H1 (cell line): ENCODE results near the gene ZC3H8. TPM values are rescaled to one million over a fixed set of nuclear protein-coding genes. Genes with fewer than 3 reads are reported as not detected.

Experiments used
- CTCF ChIA-PET: fragments of 300-600 bp; sonication (Branson Sonifier 250); formaldehyde crosslinking; loops from one replicate; lab custom pipeline; 2021; ENCODE audit not compliant: partially characterized antibody; lab: Charles Lee
- POLR2A ChIA-PET: fragments of 300-600 bp; sonication (Branson Sonifier 250); formaldehyde crosslinking; loops from one replicate; lab custom pipeline; 2021; ENCODE audit warnings: inconsistent platforms; ENCODE audit not compliant: partially characterized antibody; lab: Charles Lee
- DNase-seq, 2 experiments: peaks; one replicate each; pipeline versions ENCODE4 v3.0.0 to v3.0.0-alpha.2; 2010 to 2022; ENCODE audit warnings: low spot score in 2 of 2, low read depth in 1 of 2, mixed read lengths in 1 of 2
- FAIRE-seq: peaks from 2 replicates; lab custom pipeline; 2011; peaks lifted over from hg19 to GRCh38; lab: Jason Lieb, UNC
- H2AFZ ChIP-seq: 2 replicates; pipeline ENCODE4 v1.8.1; 2012; ENCODE audit warnings: low read length, inconsistent platforms
- H2AK5ac ChIP-seq: 2 replicates; pipeline ENCODE4 v1.6.1; 2013; ENCODE audit warnings: low read depth, low read length
- H2BK120ac ChIP-seq: replicated peaks from 2 replicates; pipeline ENCODE3; 2013; ENCODE audit warnings: low read depth, low read length, inconsistent platforms
- H2BK12ac ChIP-seq: 2 replicates; pipeline ENCODE4 v1.6.1; 2013; ENCODE audit warnings: low read depth, low read length
- H2BK15ac ChIP-seq: 2 replicates; pipeline ENCODE4 v1.6.1; 2013; ENCODE audit warnings: low read length
- H2BK20ac ChIP-seq: 2 replicates; pipeline ENCODE4 v1.6.1; 2013; ENCODE audit warnings: low read length
- H2BK5ac ChIP-seq: 2 replicates; pipeline ENCODE4 v1.6.1; 2013; ENCODE audit warnings: low read depth, low read length
- H3K14ac ChIP-seq: 2 replicates; pipeline ENCODE4 v1.6.1; 2013; ENCODE audit warnings: inconsistent platforms; ENCODE audit not compliant: insufficient read length
- H3K18ac ChIP-seq: 2 replicates; pipeline ENCODE4 v1.6.1; 2013; ENCODE audit warnings: low read length; ENCODE audit errors: extremely low read depth
- H3K23ac ChIP-seq: 2 replicates; pipeline ENCODE4 v1.6.1; 2013; ENCODE audit warnings: inconsistent platforms; ENCODE audit not compliant: insufficient read length
- H3K23me2 ChIP-seq: 2 replicates; pipeline ENCODE4 v1.6.1; 2013; ENCODE audit warnings: low read depth, low read length
- H3K27ac ChIP-seq: 2 replicates; pipeline ENCODE4 v1.6.1; 2011; ENCODE audit warnings: low read depth, low read length, inconsistent platforms
- H3K27me3 ChIP-seq, 4 experiments: replicated peaks in 1 of 4; 1 replicate in 1 of 4; 2 replicates in 3 of 4; pipeline versions ENCODE4 v1.6.1 to v1.8.1; 2011 to 2013; ENCODE audit warnings: low read length in 3 of 4, mild to moderate bottlenecking in 3 of 4, inconsistent platforms in 2 of 4, mixed read lengths in 2 of 4, moderate library complexity in 1 of 4; ENCODE audit not compliant: control insufficient read depth in 3 of 4, insufficient read depth in 3 of 4; ENCODE audit errors: extremely low read depth in 1 of 4
- H3K36me3 ChIP-seq, 4 experiments: 2 replicates each; pipeline versions ENCODE4 v1.6.1 to v1.8.1; 2011 to 2013; ENCODE audit warnings: mild to moderate bottlenecking in 4 of 4, low read length in 3 of 4, moderate library complexity in 2 of 4, control low read depth in 1 of 4, inconsistent platforms in 1 of 4; ENCODE audit not compliant: insufficient read depth in 4 of 4, control insufficient read depth in 2 of 4
- H3K4ac ChIP-seq: replicated peaks from 2 replicates; pipeline ENCODE3; 2013; ENCODE audit warnings: low read length, low read depth, mixed read lengths, inconsistent platforms; ENCODE audit not compliant: insufficient read length
- H3K4me1 ChIP-seq, 4 experiments: replicated peaks in 1 of 4; 1 replicate in 1 of 4; 2 replicates in 3 of 4; pipeline versions ENCODE4 v1.6.1 to v1.8.1; 2011 to 2013; ENCODE audit warnings: low read length in 3 of 4, inconsistent platforms in 2 of 4, mixed read lengths in 1 of 4; ENCODE audit not compliant: insufficient read depth in 4 of 4, control insufficient read depth in 3 of 4
- H3K4me2 ChIP-seq, 2 experiments: 2 replicates each; pipeline versions ENCODE4 v1.6.1 to v1.8.1; 2011 to 2013; ENCODE audit warnings: low read depth in 2 of 2, low read length in 2 of 2, control low read depth in 1 of 2, inconsistent platforms in 1 of 2, mild to moderate bottlenecking in 1 of 2; ENCODE audit not compliant: insufficient read depth in 1 of 2
- H3K4me3 ChIP-seq, 4 experiments: fragments of 200-600, 300-600 bp in 1 of 4; sonication (generic), shearing (Covaris generic), sonication (Bioruptor Twin) in 1 of 4; 2 replicates each; pipeline versions ENCODE4 v1.5.1 to v1.8.1; 2011 to 2016; ENCODE audit warnings: low read length in 4 of 4, low read depth in 3 of 4, control low read depth in 2 of 4, inconsistent platforms in 2 of 4, mild to moderate bottlenecking in 2 of 4, mixed read lengths in 1 of 4, moderate library complexity in 1 of 4; ENCODE audit not compliant: insufficient read depth in 2 of 4; ENCODE audit errors: extremely low read depth in 1 of 4
- H3K56ac ChIP-seq: replicated peaks from 2 replicates; pipeline ENCODE3; 2013; ENCODE audit warnings: low read depth, mild to moderate bottlenecking, mixed read lengths, low read length, inconsistent platforms; ENCODE audit not compliant: insufficient read length
- H3K79me1 ChIP-seq: 2 replicates; pipeline ENCODE4 v1.6.1; 2013; ENCODE audit warnings: low read depth, low read length, control low read depth
- H3K79me2 ChIP-seq, 2 experiments: 2 replicates each; pipeline versions ENCODE4 v1.6.1 to v1.8.1; 2012 to 2013; ENCODE audit warnings: low read length in 2 of 2, mild to moderate bottlenecking in 2 of 2, inconsistent platforms in 1 of 2; ENCODE audit not compliant: insufficient read depth in 2 of 2, control insufficient read depth in 1 of 2
- H3K9ac ChIP-seq, 4 experiments: replicated peaks in 1 of 4; 1 replicate in 1 of 4; 2 replicates in 3 of 4; pipeline versions ENCODE4 v1.6.1 to v1.8.1; 2011 to 2013; ENCODE audit warnings: low read depth in 3 of 4, low read length in 3 of 4, control low read depth in 2 of 4, mild to moderate bottlenecking in 2 of 4, moderate library complexity in 2 of 4, inconsistent platforms in 1 of 4; ENCODE audit errors: extremely low read depth in 1 of 4
- H3K9me3 ChIP-seq, 2 experiments: 2 replicates each; pipeline versions ENCODE4 v1.6.1 to v1.8.1; 2012 to 2013; ENCODE audit warnings: mild to moderate bottlenecking in 2 of 2, moderate library complexity in 2 of 2, control low read depth in 1 of 2, inconsistent platforms in 1 of 2, low read depth in 1 of 2, low read length in 1 of 2, mixed read lengths in 1 of 2; ENCODE audit not compliant: insufficient read depth in 2 of 2
- H4K20me1 ChIP-seq, 2 experiments: replicated peaks in 1 of 2; 2 replicates each; pipeline versions ENCODE3 to v1.8.1; 2011 to 2013; ENCODE audit warnings: inconsistent platforms in 2 of 2, low read length in 2 of 2, mild to moderate bottlenecking in 1 of 2; ENCODE audit not compliant: insufficient read depth in 2 of 2, control insufficient read depth in 1 of 2
- H4K5ac ChIP-seq: 2 replicates; pipeline ENCODE4 v1.6.1; 2013; ENCODE audit warnings: low read length, low read depth, mixed read lengths, inconsistent platforms; ENCODE audit not compliant: insufficient read length
- H4K8ac ChIP-seq: 2 replicates; pipeline ENCODE4 v1.8.0; 2013; ENCODE audit warnings: mild to moderate bottlenecking, moderate library complexity, low read length, inconsistent platforms; ENCODE audit not compliant: insufficient read depth; ENCODE audit errors: extremely low read depth
- H4K91ac ChIP-seq: replicated peaks from 2 replicates; pipeline ENCODE3; 2013; ENCODE audit warnings: low read length, mixed read lengths, inconsistent platforms; ENCODE audit not compliant: insufficient read length
- ATF2 ChIP-seq: IDR thresholded peaks from 2 replicates; pipeline ENCODE4 v1.6.1; 2012; ENCODE audit warnings: low read length, inconsistent platforms
- CBX8 ChIP-seq: fragments of 300-800, 300-1000 bp; sonication (generic); IDR thresholded peaks from 2 replicates; pipeline ENCODE4 v1.7.1; 2016; ENCODE audit warnings: low read depth, low read length, borderline replicate concordance
- CEBPB ChIP-seq: IDR thresholded peaks from 2 replicates; pipeline ENCODE4 v1.6.1; 2012; ENCODE audit warnings: low read depth, low read length
- CHD1 ChIP-seq: IDR thresholded peaks from 2 replicates; pipeline ENCODE4 v1.6.1; 2012; ENCODE audit warnings: low read depth, low read length, improper control_type of control experiment
- CTBP2 ChIP-seq: IDR thresholded peaks from 2 replicates; pipeline ENCODE4 v1.7.0; 2011; ENCODE audit warnings: borderline replicate concordance, mild to moderate bottlenecking, moderate library complexity, mixed read lengths, low read length; ENCODE audit not compliant: insufficient read depth, insufficient read length
- GABPA ChIP-seq: IDR thresholded peaks from 2 replicates; pipeline ENCODE4 v1.6.1; 2011; ENCODE audit warnings: mild to moderate bottlenecking, low read length, moderate library complexity, borderline replicate concordance; ENCODE audit not compliant: insufficient read depth
- KDM1A ChIP-seq: fragments of 200-600, 300-600 bp; sonication (generic); IDR thresholded peaks from 2 replicates; pipeline ENCODE4 v1.7.1; 2016; ENCODE audit warnings: mild to moderate bottlenecking, low read length, borderline replicate concordance
- KDM4A ChIP-seq: IDR thresholded peaks from one replicate; pipeline ENCODE4 v1.7.1; 2012; ENCODE audit warnings: low read depth, mild to moderate bottlenecking, moderate library complexity, low read length, inconsistent platforms; ENCODE audit not compliant: severe bottlenecking
- MAFK ChIP-seq: IDR thresholded peaks from 2 replicates; pipeline ENCODE4 v1.6.1; 2012; ENCODE audit warnings: low read depth, mild to moderate bottlenecking, improper control_type of control experiment, low read length
- TAF7 ChIP-seq: optimal IDR thresholded peaks from 2 replicates; pipeline ENCODE3; 2011; ENCODE audit warnings: low read depth, mild to moderate bottlenecking, inconsistent platforms, low read length, moderate library complexity, borderline replicate concordance
- USF2 ChIP-seq: IDR thresholded peaks from 2 replicates; pipeline ENCODE4 v1.6.1; 2011; ENCODE audit warnings: low read length, improper control_type of control experiment
- WGBS, 2 experiments: shearing (Covaris generic) in 1 of 2; methylation state at CpG; one replicate each; pipeline versions ENCODE4 v1.1.6 to v1.1.7; 2013 to 2015; ENCODE audit warnings: low lambda C conversion rate in 2 of 2, mixed read lengths in 2 of 2, inconsistent platforms in 1 of 2, low coverage in 1 of 2, missing lambda C conversion rate in 1 of 2; ENCODE audit not compliant: insufficient replicate concordance in 2 of 2, insufficient coverage in 1 of 2, insufficient read length in 1 of 2; ENCODE audit errors: extremely low coverage in 1 of 2, missing lambda C conversion rate in 1 of 2; 5-methylcytosine and 5-hydroxymethylcytosine counted together
- polyA plus RNA-seq, 7 experiments: library from polyadenylated mRNA; depleted of rRNA in 3 of 7; stranded (reverse) in 5 of 7; unstranded in 2 of 7; fragments of >200 nt in 5 of 7; fragments of 200-250 nt in 2 of 7; gene quantifications; 1 replicate in 5 of 7; 2 replicates in 1 of 7; 4 replicates in 1 of 7; pipeline versions ENCODE4 v1.2.1 to v1.2.3, GENCODE V29; 2011 to 2013; ENCODE audit warnings: missing spikeins in 2 of 7, mixed read lengths in 2 of 7
- total RNA-seq: library from RNA; stranded (reverse); fragmentation: NEBNext Ultra II Directional; extraction: Animal tissue kit (Norgen Biotek cat#: 25700); gene quantifications from 2 replicates; pipeline ENCODE4 v1.2.1, GENCODE V29; 2021

Gene ZC3H8
- total and polyA plus RNA-seq, 2 of the 8 experiments (the other 6 are each of a cell fraction or from before 2014, with no cell fraction given) = 1.9 to 7.1 TPM

DNA sequence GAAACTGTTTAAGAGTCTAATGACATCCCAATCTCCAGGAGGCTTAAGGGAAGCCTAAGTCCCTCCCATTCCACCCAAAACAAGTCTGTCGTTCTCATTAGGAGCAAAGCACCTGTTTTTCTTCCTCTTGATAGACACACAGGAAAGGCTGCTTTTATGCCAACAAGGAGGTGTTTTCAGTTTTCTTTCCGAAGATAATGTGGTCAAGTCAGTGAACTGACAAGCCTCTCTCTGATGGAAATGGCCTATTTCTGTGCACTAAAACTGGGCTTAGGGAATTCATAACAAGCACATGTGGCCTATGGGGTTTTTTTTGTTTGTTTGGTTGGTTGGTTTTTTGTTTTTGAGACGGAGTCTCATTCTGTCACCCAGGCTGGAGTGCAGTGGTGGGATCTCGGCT lies 80.5 kb downstream of the ZC3H8 start:
- Histone ChIP-seq H3K4me2 (no peak overlapping the region), H2AK5ac (no peak overlapping the region), H4K91ac (no peak overlapping the region), H2BK120ac (no peak overlapping the region), H3K18ac (no peak overlapping the region), H3K4me1 (no peaks in the 10 kb centered on the region), H3K23ac (no peak overlapping the region), H4K5ac (no peak overlapping the region), H2BK12ac (no peak overlapping the region), H2BK5ac (no peak overlapping the region), H3K4ac (no peak overlapping the region), H2AFZ (no peak overlapping the region), H4K8ac (no peak overlapping the region), H3K23me2 (no peaks in the 10 kb centered on the region), H3K9me3 (no peaks in the 10 kb centered on the region), H2BK20ac (no peak overlapping the region), H3K14ac (no peak overlapping the region), H3K79me1 (no peaks in the 10 kb centered on the region), H3K27me3 (no peaks in the 10 kb centered on the region), H3K9ac (no peak overlapping the region), H3K4me3 (no peak overlapping the region), H4K20me1 (no peaks in the 10 kb centered on the region), H3K36me3 (no peaks in the 10 kb centered on the region), H2BK15ac (no peak overlapping the region), H3K79me2 (no peaks in the 10 kb centered on the region), H3K27ac (no peak overlapping the region), H3K56ac (no peak overlapping the region)
- ChIA-PET POLR2A (no interaction called here), CTCF (interaction anchor here (1.1 to 1.5 kb wide), 3 partner anchors 18 to 255 kb away, joined by 3 to 5 read pairs (median 4); no protein-coding TSS in a partner anchor)
- FAIRE-seq (no peak), DNase-seq (no peak)
- WGBS, 2 experiments = 83% methylated on average over 4 of the region's 4 CpGs; no CpG with 5 or more reads in 1 of the 2 experiments
- no peak for TF ChIP-seq CHD1
- TF ChIP-seq CEBPB = no peak
- TF ChIP-seq CBX8 = no peak
- TF ChIP-seq MAFK = no peak
- no peak for TF ChIP-seq TAF7
- TF ChIP-seq KDM4A = no peak
- no peak for TF ChIP-seq USF2
- TF ChIP-seq ATF2 = no peak
- TF ChIP-seq CTBP2 = no peak
- no peak for TF ChIP-seq GABPA
- TF ChIP-seq KDM1A = no peak
